ENCODE results near the gene TPSAB1.
"Not testable (repeated sequence)": the region's sequence is repeated elsewhere in the genome, so short reads cannot be mapped to it uniquely, and the experiment has no call there.

TPSAB1 gene

GRCh38 chr16:1240436-1240835 lies at the start of gene TPSAB1:
TPSAB1 (plus strand) TSS chr16:1240705; CDS start chr16:1240939, 234 bp downstream.
- DNase-seq = not testable (repeated sequence)

DNA sequence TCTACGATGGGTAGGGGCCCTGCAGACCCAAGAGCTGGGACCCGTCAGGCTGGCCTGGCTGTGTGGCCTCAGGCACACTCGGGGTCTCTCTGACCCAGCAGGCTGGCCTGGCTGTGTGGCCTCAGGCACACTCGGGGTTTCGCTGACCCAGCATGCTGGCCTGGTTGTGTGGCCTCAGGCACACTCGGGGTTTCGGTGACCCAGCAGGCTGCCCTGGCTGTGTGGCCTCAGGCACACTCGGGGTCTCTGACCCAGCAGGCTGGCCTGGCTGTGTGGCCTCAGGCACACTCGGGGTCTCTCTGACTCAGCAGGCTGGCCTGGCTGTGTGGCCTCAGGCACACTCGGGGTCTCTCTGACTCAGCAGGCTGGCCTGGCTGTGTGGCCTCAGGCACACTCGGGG lies 49.7 kb upstream of the TPSAB1 start:
- not testable (repeated sequence) for DNase-seq

- DNase-seq = no peak
These were observed 48.0 kb upstream of the TPSAB1 start for GRCh38 chr16:1192384-1193073.

- DNase-seq = peak; percentile 36 to 82
These were observed 47.2 kb upstream of the TPSAB1 start for GRCh38 chr16:1193143-1193824.

DNA sequence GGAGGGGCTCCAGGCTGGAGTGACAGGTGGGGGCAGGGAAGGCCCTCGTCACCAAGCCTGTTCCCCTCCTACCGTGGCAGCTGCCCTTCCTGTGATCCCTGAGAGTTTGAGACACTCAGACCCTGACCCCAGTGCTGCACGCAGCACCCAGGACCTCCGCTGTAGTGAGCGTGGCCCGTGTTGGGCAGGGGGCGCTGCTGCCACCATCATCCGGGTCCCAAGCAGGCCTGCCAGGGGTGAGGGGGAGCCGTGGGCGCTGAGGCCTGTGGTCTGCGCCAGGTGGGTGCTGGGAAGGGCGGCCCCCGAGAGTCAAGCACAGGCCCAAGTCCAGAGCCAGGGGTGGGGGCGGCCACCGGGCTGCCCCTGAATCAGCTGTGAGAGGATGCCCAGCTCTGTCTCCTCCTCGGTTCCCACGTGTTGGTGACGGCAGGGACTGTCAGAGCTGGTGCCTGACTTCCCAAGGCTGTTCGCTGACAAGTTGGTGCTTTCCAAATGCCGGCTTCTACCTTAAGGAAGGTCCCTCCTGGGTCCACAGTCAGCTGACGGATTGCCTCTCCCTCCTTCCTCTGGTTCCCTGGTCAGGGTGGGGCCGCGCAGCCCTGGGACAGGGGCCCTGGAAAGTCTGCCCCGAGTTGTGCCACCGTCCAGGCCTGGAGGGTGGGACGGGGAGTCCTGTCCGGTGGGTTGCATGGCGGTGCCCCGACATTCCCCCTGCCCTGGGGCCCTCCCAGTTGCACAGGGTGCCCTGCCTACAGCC lies 46.5 kb upstream of the TPSAB1 start:
- no peak for DNase-seq

DNA sequence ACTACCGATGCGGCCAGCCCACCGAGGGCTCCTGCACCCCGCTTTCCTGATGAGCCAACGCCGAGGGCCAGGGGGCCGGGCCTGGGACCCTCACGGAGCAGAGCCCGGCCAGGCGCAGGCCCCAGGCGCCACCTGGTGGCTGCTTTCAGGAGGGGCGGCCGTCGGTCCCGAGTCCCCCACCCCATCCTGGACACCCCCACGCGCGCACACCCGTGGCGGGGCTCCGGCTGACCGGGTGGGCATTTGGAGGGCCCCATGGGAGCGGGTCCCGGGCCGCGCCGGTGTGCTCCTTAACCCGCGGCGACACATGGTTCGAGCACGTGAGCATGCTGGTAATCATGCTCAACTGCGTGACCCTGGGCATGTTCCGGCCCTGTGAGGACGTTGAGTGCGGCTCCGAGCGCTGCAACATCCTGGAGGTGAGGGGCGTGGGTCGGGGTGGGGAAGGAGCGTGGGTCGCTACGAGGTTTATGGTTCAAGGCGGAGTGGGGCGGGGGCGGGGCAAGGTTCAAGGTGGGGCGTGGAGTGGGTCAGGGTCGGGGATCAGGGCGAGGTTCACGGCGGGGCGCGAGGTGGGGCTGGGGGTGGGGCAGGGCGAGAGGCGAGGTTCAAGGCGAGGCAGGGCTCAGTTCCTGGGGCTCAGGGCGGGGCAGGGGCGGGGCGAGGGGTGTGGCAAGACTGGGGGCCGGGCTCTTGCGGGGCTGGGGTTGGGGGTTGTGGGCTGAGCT lies 45.7 kb upstream of the TPSAB1 start:
- no peak for DNase-seq

GRCh38 chr16:1195393-1195666 lies 45.2 kb upstream of the TPSAB1 start:
- no peak for DNase-seq

- DNase-seq = no peak
These were observed 44.0 kb upstream of the TPSAB1 start for GRCh38 chr16:1196494-1196893.

DNA sequence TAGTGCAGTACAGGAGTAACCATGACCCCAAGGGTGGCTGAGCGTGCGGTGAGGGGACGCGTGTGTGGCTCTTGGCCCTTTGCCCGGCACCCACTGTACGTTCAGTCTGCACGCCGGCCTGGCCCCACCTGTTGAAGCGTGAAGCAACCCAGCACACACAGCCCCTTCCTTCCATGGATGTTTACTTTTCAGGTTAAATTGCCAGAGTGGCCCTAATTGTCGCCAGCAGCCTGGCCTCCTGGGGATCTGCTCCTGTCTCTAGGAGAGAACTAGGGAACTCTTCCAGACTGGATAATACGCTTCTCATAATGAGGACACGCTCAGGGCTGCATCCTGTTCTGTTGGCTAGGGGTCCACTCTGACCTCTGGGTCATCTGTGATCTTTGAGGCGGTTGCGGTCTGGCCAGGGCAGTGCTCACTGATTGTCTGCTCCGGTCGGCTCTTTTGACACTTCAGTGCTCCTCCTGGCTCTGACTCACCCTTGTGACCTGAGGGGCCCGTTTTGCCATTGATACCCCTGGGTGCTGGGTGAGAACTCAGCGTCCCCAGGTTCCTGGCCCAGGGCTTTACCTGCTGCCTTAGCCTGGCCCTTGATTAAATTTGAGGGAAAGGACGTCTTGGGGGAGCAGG lies 43.2 kb upstream of the TPSAB1 start:
- DNase-seq = peak; percentile 34 to 79

DNA sequence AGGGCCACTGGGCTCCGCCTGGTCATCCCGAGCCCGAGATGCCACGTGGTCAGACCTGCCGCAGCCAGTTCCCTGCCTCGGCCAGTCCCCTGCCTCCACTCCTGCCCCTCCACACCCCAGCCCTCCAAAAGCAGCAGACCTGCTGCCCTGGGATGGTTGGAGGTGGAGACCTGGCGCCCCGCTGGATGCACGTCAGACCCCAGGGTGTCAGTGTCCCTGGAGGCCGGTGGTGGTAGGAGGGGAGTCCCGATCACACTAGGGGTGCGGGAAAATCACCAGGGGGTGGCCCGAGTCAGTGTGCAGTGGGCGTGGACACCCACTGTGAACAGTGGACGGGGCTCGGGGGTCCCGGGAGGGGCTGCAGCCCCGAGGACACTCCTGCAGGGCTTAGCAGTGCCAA lies 42.3 kb upstream of the TPSAB1 start:
- DNase-seq = no peak

- DNase-seq = not testable (repeated sequence)
These were observed 41.7 kb upstream of the TPSAB1 start for GRCh38 chr16:1198671-1199346.

DNA sequence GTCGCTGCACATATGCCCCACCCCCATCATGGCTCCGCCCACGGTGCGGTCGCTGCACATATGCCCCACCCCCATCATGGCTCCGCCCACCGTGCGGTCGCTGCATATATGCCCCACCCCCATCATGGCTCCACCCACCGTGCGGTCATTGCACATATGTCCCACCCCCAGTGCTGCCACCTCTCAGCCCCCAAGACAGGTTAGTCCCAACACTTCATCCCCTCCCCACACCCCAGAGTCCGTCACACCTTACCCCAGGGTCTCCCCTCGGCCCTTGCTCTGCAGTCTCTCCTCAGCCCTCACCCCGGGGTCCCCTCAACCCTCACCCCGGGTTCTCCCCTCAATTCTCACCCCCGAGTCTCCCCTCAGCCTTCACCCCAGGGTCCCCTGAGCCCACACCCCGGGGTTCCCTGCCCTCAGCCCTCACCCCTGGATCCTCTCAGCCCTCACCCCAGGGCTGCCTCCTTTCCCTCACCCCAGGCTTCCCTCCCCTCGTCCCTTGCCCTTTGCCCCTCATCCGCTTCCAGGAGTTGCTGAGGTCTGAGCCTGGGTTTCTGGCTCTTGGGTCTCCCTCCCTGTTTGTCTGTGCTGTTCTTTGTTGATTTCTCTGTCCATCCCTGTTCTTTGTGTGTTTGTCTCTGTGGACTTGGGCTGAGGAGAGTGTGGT lies 41.0 kb upstream of the TPSAB1 start:
- DNase-seq = no peak

GRCh38 chr16:1200014-1200627 lies 40.4 kb upstream of the TPSAB1 start:
- DNase-seq = no peak

GRCh38 chr16:1201444-1201843 lies 39.1 kb upstream of the TPSAB1 start:
- DNase-seq = no peak

DNA sequence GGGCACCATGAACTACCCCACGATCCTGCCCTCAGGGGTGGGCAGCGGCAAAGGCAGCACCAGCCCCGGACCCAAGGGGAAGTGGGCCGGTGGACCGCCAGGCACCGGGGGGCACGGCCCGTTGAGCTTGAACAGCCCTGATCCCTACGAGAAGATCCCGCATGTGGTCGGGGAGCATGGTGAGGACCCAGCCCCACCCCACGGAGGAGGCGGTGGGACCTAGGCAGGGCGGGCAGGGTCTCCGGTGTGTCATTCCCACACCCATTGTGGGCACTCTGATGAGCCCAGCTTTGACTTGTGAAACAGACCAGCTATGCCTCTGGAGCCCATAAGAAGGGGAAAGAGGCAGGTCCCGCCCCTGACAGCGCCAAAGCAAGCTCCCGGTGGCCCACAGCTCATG lies 38.2 kb upstream of the TPSAB1 start:
- DNase-seq = no peak

DNA sequence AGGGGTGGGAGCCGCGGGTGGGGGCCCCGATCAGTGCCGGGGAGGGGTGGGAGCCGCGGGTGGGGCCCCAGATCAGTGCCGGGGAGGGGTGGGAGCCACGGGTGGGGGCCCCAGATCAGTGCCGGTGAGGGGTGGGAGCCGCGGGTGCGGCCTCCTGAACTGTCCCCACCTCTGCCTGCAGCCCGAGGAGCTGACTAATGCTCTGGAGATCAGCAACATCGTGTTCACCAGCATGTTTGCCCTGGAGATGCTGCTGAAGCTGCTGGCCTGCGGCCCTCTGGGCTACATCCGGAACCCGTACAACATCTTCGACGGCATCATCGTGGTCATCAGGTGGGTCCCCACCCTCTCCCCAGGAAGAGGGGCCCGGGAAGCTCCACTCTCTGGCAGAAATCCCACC lies 35.6 kb upstream of the TPSAB1 start:
- no peak for DNase-seq

GRCh38 chr16:1206326-1206725 lies 34.2 kb upstream of the TPSAB1 start:
- DNase-seq = no peak

GRCh38 chr16:1206786-1207185 lies 33.7 kb upstream of the TPSAB1 start:
- DNase-seq = no peak

GRCh38 chr16:1208239-1208830 lies 32.2 kb upstream of the TPSAB1 start:
- DNase-seq = no peak

DNA sequence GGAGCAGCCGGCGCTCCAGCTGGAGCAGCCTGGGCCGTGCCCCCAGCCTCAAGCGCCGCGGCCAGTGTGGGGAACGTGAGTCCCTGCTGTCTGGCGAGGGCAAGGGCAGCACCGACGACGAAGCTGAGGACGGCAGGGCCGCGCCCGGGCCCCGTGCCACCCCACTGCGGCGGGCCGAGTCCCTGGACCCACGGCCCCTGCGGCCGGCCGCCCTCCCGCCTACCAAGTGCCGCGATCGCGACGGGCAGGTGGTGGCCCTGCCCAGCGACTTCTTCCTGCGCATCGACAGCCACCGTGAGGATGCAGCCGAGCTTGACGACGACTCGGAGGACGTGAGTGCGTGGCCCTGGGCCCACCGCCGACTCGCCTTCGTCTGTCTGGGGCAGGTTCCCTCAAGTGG lies 31.4 kb upstream of the TPSAB1 start:
- no peak for DNase-seq

GRCh38 chr16:1210461-1210860 lies 30.0 kb upstream of the TPSAB1 start:
- DNase-seq = no peak
